Measurements from ENCODE around the gene FLOT1.
A peak's percentile ranks its signal among the peaks of the same experiment; 100 is the strongest.

GRCh38 chr6:30752157-30752927, 9.9 kb upstream of the FLOT1 start:
- peak in 4 of 12 donors; percentile 8 to 37 (median 20) for TF ChIP-seq CTCF (IDR thresholded peaks at IDR 0.05)
- TF ChIP-seq POLR2A (IDR thresholded peaks at IDR 0.05) = peak in 1 of 2 donors; percentile 28
